SK-N-SH (cell line): ENCODE results near the gene ZNF414. TPM values are rescaled to one million over a fixed set of nuclear protein-coding genes. Genes with fewer than 3 reads are reported as not detected.

Experiments
- CTCF ChIA-PET: fragments of 300-600, 350-600 bp; formaldehyde crosslinking; extraction: SDS; loops from one replicate; lab custom pipeline; 2021; lab: Yijun Ruan, JAX
- POLR2A ChIA-PET: fragments of 350-600 bp; sonication (Branson Sonifier 250); formaldehyde crosslinking; extraction: SDS; loops from one replicate; lab custom pipeline; 2020; ENCODE audit warnings: antibody characterized with exemption, inconsistent platforms; lab: Yijun Ruan, JAX
- DNase-seq: peaks from one replicate; pipeline ENCODE4 v3.0.0; 2012
- H2AFZ ChIP-seq: fragments of 200-600 bp; sonication (generic); 2 replicates; pipeline ENCODE4 v1.8.1; 2016; ENCODE audit warnings: antibody characterized with exemption, mild to moderate bottlenecking, low read depth
- H3F3A ChIP-seq: fragments of 200-600 bp; sonication (generic); replicated peaks from 2 replicates; pipeline ENCODE3; 2016; ENCODE audit warnings: antibody characterized with exemption, mild to moderate bottlenecking; ENCODE audit not compliant: insufficient read depth
- H3K27ac ChIP-seq, 2 experiments: fragments of 200-500 bp in 1 of 2; fragments of 200-600 bp in 1 of 2; sonication (Bioruptor generic) in 1 of 2; sonication (generic), shearing (Covaris generic) in 1 of 2; 2 replicates each; pipeline versions ENCODE4 v1.5.1 to v1.6.1; 2014 to 2016; ENCODE audit warnings: low read depth in 2 of 2, inconsistent platforms in 1 of 2, low read length in 1 of 2, mild to moderate bottlenecking in 1 of 2, mixed read lengths in 1 of 2
- H3K27me3 ChIP-seq: fragments of 200-600 bp; sonication (generic), shearing (Covaris generic); 2 replicates; pipeline ENCODE4 v1.6.1; 2016; ENCODE audit warnings: mixed run types; ENCODE audit not compliant: insufficient read depth
- H3K36me3 ChIP-seq, 2 experiments: fragments of 200-500 bp in 1 of 2; fragments of 200-600 bp in 1 of 2; sonication (Bioruptor generic) in 1 of 2; sonication (generic) in 1 of 2; replicated peaks in 1 of 2; 2 replicates each; pipeline versions ENCODE3 to v1.5.1; 2014 to 2016; ENCODE audit warnings: low read length in 1 of 2, mild to moderate bottlenecking in 1 of 2; ENCODE audit not compliant: insufficient read depth in 2 of 2, control insufficient read depth in 1 of 2
- H3K4me1 ChIP-seq, 2 experiments: fragments of 200-500 bp in 1 of 2; fragments of 200-600 bp in 1 of 2; sonication (Bioruptor generic) in 1 of 2; sonication (generic), shearing (Covaris generic) in 1 of 2; 2 replicates each; pipeline versions ENCODE4 v1.5.1 to v1.6.1; 2014 to 2016; ENCODE audit warnings: low read depth in 1 of 2, low read length in 1 of 2, mixed run types in 1 of 2; ENCODE audit not compliant: insufficient read depth in 2 of 2, control insufficient read depth in 1 of 2
- H3K4me2 ChIP-seq: fragments of 200-600 bp; sonication (generic), shearing (Covaris generic); 2 replicates; pipeline ENCODE4 v1.6.1; 2017; ENCODE audit warnings: mixed run types
- H3K4me3 ChIP-seq, 2 experiments: fragments of 200-500 bp in 1 of 2; fragments of 200-600 bp in 1 of 2; sonication (Bioruptor generic) in 1 of 2; sonication (generic), shearing (Covaris generic) in 1 of 2; 2 replicates each; pipeline versions ENCODE4 v1.5.1 to v1.8.1; 2014 to 2016; ENCODE audit warnings: low read depth in 2 of 2, inconsistent platforms in 1 of 2, low read length in 1 of 2, mild to moderate bottlenecking in 1 of 2, mixed read lengths in 1 of 2, moderate library complexity in 1 of 2
- H3K79me2 ChIP-seq: fragments of 200-600 bp; sonication (generic); 2 replicates; pipeline ENCODE4 v1.8.1; 2017; ENCODE audit warnings: mild to moderate bottlenecking; ENCODE audit not compliant: insufficient read depth
- H3K9ac ChIP-seq: fragments of 200-600 bp; sonication (generic); 2 replicates; pipeline ENCODE4 v1.6.1; 2017; ENCODE audit warnings: mixed run types
- H3K9me2 ChIP-seq: fragments of 200-600 bp; sonication (generic); 2 replicates; pipeline ENCODE4 v1.6.1; 2017; ENCODE audit warnings: mixed run types
- H3K9me3 ChIP-seq: fragments of 200-600 bp; sonication (generic); 2 replicates; pipeline ENCODE4 v1.6.1; 2017; ENCODE audit warnings: mixed run types, mild to moderate bottlenecking, moderate library complexity
- H4K20me1 ChIP-seq: fragments of 200-600 bp; sonication (generic); 2 replicates; pipeline ENCODE4 v1.6.1; 2017; ENCODE audit warnings: mild to moderate bottlenecking, mixed run types; ENCODE audit not compliant: insufficient read depth
- CHD2 ChIP-seq: fragments of 150-350 bp; IDR thresholded peaks from 2 replicates; pipeline ENCODE4 v1.6.1; 2018; ENCODE audit warnings: low read length; ENCODE audit not compliant: partially characterized antibody
- EP300 ChIP-seq, 2 experiments: IDR thresholded peaks; 2 replicates each; pipeline versions ENCODE4 v1.4.0 to v1.6.1; 2012; ENCODE audit warnings: borderline replicate concordance in 1 of 2, low read depth in 1 of 2, low read length in 1 of 2
- EZH2phosphoT487 ChIP-seq: fragments of 200-600 bp; sonication (generic); IDR thresholded peaks from 2 replicates; pipeline ENCODE4 v1.6.1; 2017; ENCODE audit warnings: low read depth, mixed run types, mild to moderate bottlenecking, antibody characterized with exemption, moderate library complexity, borderline replicate concordance
- FOXJ3 ChIP-seq: sonication (generic); formaldehyde crosslinking; IDR thresholded peaks from 2 replicates; pipeline ENCODE4 v1.5.1; 2020; ENCODE audit warnings: mild to moderate bottlenecking, missing genetic modification reagents
- GATA2 ChIP-seq: sonication (generic); formaldehyde crosslinking; IDR thresholded peaks from 2 replicates; pipeline ENCODE4 v1.5.0; 2020; ENCODE audit warnings: mild to moderate bottlenecking, missing genetic modification reagents
- JUND ChIP-seq: IDR thresholded peaks from 2 replicates; pipeline ENCODE4 v1.4.0; 2012
- MAX ChIP-seq: IDR thresholded peaks from 2 replicates; pipeline ENCODE4 v1.4.0; 2012; ENCODE audit warnings: low read depth
- NRF1 ChIP-seq: IDR thresholded peaks from 2 replicates; pipeline ENCODE4 v1.6.1; 2012; ENCODE audit warnings: low read depth, mild to moderate bottlenecking, low read length
- RAD21 ChIP-seq: IDR thresholded peaks from 2 replicates; pipeline ENCODE4 v1.6.1; 2012; ENCODE audit warnings: mild to moderate bottlenecking, low read length
- RCOR1 ChIP-seq: fragments of 150-350 bp; IDR thresholded peaks from 2 replicates; pipeline ENCODE4 v1.6.1; 2017; ENCODE audit warnings: antibody characterized with exemption, low read length
- SMC3 ChIP-seq: IDR thresholded peaks from 2 replicates; pipeline ENCODE4 v1.6.1; 2012; ENCODE audit warnings: low read depth, low read length, improper control_type of control experiment
- TAF1 ChIP-seq: IDR thresholded peaks from 2 replicates; pipeline ENCODE4 v1.6.1; 2012; ENCODE audit warnings: low read depth, mild to moderate bottlenecking, low read length, moderate library complexity, borderline replicate concordance
- USF1 ChIP-seq: IDR thresholded peaks from 2 replicates; pipeline ENCODE4 v1.4.0; 2012; ENCODE audit warnings: low read depth, borderline replicate concordance
- YY1 ChIP-seq: IDR thresholded peaks from 2 replicates; pipeline ENCODE4 v1.4.0; 2012; ENCODE audit warnings: low read depth, mild to moderate bottlenecking
- WGBS: methylation state at CpG from one replicate; pipeline ENCODE4 v1.1.6; 2017; ENCODE audit warnings: low lambda C conversion rate; 5-methylcytosine and 5-hydroxymethylcytosine counted together
- polyA plus RNA-seq, 3 experiments: library from polyadenylated mRNA; depleted of rRNA; stranded (reverse); fragments of >200 nt; gene quantifications; 2 replicates each; pipeline ENCODE4 v1.2.3, GENCODE V29; 2012
- TF ChIP-seq, protein P1 (sequence below): fragments of 150-350 bp; IDR thresholded peaks from 2 replicates; pipeline ENCODE4 v1.6.1; 2016; ENCODE audit warnings: mild to moderate bottlenecking, low read depth, low read length
- TF ChIP-seq, protein P2 (sequence below): IDR thresholded peaks from 2 replicates; pipeline ENCODE4 v1.4.0; 2012; ENCODE audit warnings: low read depth, borderline replicate concordance

The ZNF414 gene
- polyA plus RNA-seq, 1 of the 3 experiments (the other 2 are of a cell fraction) = 17.0 TPM

DNA sequence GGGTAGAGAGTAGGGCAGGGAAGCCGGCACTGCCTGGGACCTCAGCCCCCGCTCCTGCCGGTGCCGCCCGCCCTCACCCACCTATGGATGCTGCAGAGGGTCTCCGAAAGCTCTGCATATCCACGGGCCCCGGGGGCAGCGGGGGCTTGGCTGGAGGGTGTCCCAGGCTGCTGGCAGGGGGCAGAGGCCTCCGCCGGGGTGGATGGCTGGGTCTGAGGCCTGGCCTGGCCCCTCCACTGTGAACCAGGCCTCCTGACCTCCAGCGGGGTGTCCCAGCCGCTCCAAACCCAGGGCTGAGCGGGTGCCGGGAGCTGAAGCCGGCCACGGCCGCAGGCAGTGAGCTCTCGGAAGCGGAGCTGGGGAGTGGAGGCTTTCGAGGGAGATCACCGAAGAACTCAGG is 15.7 kb downstream of the ZNF414 start:
- Histone ChIP-seq H4K20me1 (no peaks in the 10 kb centered on the region), H3K36me3 (no peaks in the 10 kb centered on the region)
- no peak for TF ChIP-seq JUND
- TF ChIP-seq, protein P1, sequence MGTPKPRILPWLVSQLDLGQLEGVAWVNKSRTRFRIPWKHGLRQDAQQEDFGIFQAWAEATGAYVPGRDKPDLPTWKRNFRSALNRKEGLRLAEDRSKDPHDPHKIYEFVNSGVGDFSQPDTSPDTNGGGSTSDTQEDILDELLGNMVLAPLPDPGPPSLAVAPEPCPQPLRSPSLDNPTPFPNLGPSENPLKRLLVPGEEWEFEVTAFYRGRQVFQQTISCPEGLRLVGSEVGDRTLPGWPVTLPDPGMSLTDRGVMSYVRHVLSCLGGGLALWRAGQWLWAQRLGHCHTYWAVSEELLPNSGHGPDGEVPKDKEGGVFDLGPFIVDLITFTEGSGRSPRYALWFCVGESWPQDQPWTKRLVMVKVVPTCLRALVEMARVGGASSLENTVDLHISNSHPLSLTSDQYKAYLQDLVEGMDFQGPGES = no peak
- TF ChIP-seq CHD2 = no peak
- no peak for TF ChIP-seq FOXJ3 (CRISPR knock-in tag)
- TF ChIP-seq SMC3 = no peak
- no peak for TF ChIP-seq TAF1
- TF ChIP-seq NRF1 = no peak
- no peak for TF ChIP-seq USF1
- no peak for TF ChIP-seq RAD21
- no peak for TF ChIP-seq MAX
- no peak for TF ChIP-seq YY1
- no peak for TF ChIP-seq EP300 (IDR thresholded peaks at IDR 0.05; ENCODE audit: borderline replicate concordance in 1 of 2, low read depth in 1 of 2, low read length in 1 of 2)
- TF ChIP-seq, all 33 proteins: peak for 0
- ChIA-PET POLR2A (no interaction called here), CTCF (interaction anchor here (1.2 to 6.1 kb wide), 3 partner anchors 8 to 144 kb away, joined by 7 to 34 read pairs (median 25); no protein-coding TSS in a partner anchor)
- H3K27ac ChIP-seq = no peak overlapping the region
- H3K9me3 ChIP-seq = no peaks in the 10 kb centered on the region
- peaks cover 4% of the 10 kb centered on the region for H3F3A ChIP-seq
- H3K4me2 ChIP-seq = no peak overlapping the region
- H3K9me2 ChIP-seq = no peaks in the 10 kb centered on the region
- H3K4me1 ChIP-seq = no peaks in the 10 kb centered on the region
- H3K27me3 ChIP-seq = no peaks in the 10 kb centered on the region
- H3K79me2 ChIP-seq = no peaks in the 10 kb centered on the region
- DNase-seq = no peak
- H3K9ac ChIP-seq = no peak overlapping the region
- WGBS = 96% methylated on average over 10 of the region's 22 CpGs
- H3K4me3 ChIP-seq = no peak overlapping the region
- H2AFZ ChIP-seq = no peak overlapping the region

DNA sequence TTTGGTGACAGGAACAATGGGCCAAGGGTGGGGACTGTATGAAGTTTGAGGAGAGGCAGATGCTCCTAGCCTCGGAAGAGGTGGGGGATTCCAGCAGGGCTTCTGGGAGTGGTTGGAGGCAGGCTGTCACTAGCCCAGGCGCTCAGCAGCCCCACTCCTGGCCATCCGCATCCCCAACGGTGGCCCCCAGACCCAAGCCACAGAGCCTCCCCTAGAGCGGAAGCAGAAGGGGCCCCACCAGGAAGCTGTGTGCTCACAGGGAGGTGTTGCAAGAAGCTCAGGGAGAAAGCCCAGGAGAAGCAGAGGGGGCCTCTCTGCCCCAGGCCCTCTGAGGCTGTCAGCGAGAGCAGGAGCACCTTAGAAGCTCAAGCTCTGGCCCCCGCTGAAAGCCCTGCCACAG is 19.8 kb downstream of the ZNF414 start:
- no peaks in the 10 kb centered on the region for H3K9me3 ChIP-seq
- H3K4me3 ChIP-seq = no peak overlapping the region
- H3K27me3 ChIP-seq = no peaks in the 10 kb centered on the region
- 91% methylated on average over 7 of the region's 7 CpGs for WGBS
- ChIA-PET CTCF (interaction anchor here (6.1 kb wide), 1 partner anchor 12 kb away, joined by 34 read pairs; no protein-coding TSS in a partner anchor), POLR2A (no interaction called here)
- H3K9me2 ChIP-seq = no peaks in the 10 kb centered on the region
- TF ChIP-seq EZH2phosphoT487 = no peak
- TF ChIP-seq RAD21 = no peak
- no peak for TF ChIP-seq GATA2 (CRISPR knock-in tag)
- TF ChIP-seq JUND = no peak
- TF ChIP-seq, protein P2, sequence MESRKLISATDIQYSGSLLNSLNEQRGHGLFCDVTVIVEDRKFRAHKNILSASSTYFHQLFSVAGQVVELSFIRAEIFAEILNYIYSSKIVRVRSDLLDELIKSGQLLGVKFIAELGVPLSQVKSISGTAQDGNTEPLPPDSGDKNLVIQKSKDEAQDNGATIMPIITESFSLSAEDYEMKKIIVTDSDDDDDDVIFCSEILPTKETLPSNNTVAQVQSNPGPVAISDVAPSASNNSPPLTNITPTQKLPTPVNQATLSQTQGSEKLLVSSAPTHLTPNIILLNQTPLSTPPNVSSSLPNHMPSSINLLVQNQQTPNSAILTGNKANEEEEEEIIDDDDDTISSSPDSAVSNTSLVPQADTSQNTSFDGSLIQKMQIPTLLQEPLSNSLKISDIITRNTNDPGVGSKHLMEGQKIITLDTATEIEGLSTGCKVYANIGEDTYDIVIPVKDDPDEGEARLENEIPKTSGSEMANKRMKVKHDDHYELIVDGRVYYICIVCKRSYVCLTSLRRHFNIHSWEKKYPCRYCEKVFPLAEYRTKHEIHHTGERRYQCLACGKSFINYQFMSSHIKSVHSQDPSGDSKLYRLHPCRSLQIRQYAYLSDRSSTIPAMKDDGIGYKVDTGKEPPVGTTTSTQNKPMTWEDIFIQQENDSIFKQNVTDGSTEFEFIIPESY = no peak
- no peak for TF ChIP-seq RCOR1
- TF ChIP-seq SMC3 = no peak
- TF ChIP-seq YY1 = no peak
- H2AFZ ChIP-seq = no peak overlapping the region
- no peak overlapping the region for H3K9ac ChIP-seq
- DNase-seq = no peak
- H3K4me1 ChIP-seq = no peaks in the 10 kb centered on the region
- no peak overlapping the region for H3K27ac ChIP-seq
- H3K4me2 ChIP-seq = no peak overlapping the region
- H3K36me3 ChIP-seq = peaks cover 0 to 3% of the 10 kb centered on the region in 2 experiments
- H4K20me1 ChIP-seq = no peaks in the 10 kb centered on the region
- no peaks in the 10 kb centered on the region for H3K79me2 ChIP-seq
- peaks cover 4% of the 10 kb centered on the region for H3F3A ChIP-seq
